Measurements from ENCODE around the gene OTOG.

The OTOG gene

GRCh38 chr11:17531636-17532113, 15.4 kb upstream of the OTOG start:
- Histone ChIP-seq H3K9ac (ENCODE audit: low read depth, low read length) (no peak overlapping the region), H3K79me2 (ENCODE audit: insufficient read depth, low read length) (no peaks in the 10 kb centered on the region), H3K9me3 (ENCODE audit: insufficient read depth, low read length, severe bottlenecking) (no peaks in the 10 kb centered on the region)

GRCh38 chr11:17532784-17533183, 14.3 kb upstream of the OTOG start:
- H4K20me1 ChIP-seq (ENCODE audit: insufficient read depth, low read length): no peaks in the 10 kb centered on the region
- H3K9ac ChIP-seq (ENCODE audit: low read depth, low read length): no peak overlapping the region
- no peaks in the 10 kb centered on the region for H3K79me2 ChIP-seq (ENCODE audit: insufficient read depth, low read length)
- no peak overlapping the region for H3K27ac ChIP-seq (ENCODE audit: low read length)
- ATAC-seq (ENCODE audit: insufficient read depth, low read depth) (no peak), DNase-seq (no peak)
- H3K4me3 ChIP-seq (ENCODE audit: low read depth in 1 of 2, low read length in 2 of 2): no peak overlapping the region
- H2AFZ ChIP-seq (ENCODE audit: low read depth, low read length): no peak overlapping the region
- peaks cover 19% of the 10 kb centered on the region for H3K27me3 ChIP-seq (ENCODE audit: insufficient read depth, low read length, poor library complexity)
- H3K36me3 ChIP-seq (ENCODE audit: insufficient read depth, low read length): no peaks in the 10 kb centered on the region
- H3K9me3 ChIP-seq (ENCODE audit: insufficient read depth, low read length, severe bottlenecking): no peaks in the 10 kb centered on the region
- no peak for TF ChIP-seq EZH2 (IDR thresholded peaks at IDR 0.05; ENCODE audit: borderline replicate concordance, low read depth, low read length, severe bottlenecking)
- TF ChIP-seq, protein P1, sequence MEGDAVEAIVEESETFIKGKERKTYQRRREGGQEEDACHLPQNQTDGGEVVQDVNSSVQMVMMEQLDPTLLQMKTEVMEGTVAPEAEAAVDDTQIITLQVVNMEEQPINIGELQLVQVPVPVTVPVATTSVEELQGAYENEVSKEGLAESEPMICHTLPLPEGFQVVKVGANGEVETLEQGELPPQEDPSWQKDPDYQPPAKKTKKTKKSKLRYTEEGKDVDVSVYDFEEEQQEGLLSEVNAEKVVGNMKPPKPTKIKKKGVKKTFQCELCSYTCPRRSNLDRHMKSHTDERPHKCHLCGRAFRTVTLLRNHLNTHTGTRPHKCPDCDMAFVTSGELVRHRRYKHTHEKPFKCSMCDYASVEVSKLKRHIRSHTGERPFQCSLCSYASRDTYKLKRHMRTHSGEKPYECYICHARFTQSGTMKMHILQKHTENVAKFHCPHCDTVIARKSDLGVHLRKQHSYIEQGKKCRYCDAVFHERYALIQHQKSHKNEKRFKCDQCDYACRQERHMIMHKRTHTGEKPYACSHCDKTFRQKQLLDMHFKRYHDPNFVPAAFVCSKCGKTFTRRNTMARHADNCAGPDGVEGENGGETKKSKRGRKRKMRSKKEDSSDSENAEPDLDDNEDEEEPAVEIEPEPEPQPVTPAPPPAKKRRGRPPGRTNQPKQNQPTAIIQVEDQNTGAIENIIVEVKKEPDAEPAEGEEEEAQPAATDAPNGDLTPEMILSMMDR (IDR thresholded peaks at IDR 0.05; ENCODE audit: borderline replicate concordance, extremely low read depth, low read length, poor library complexity, severe bottlenecking): no peak
- no peak overlapping the region for H3K4me2 ChIP-seq (ENCODE audit: insufficient read depth, low read length)
- no peaks in the 10 kb centered on the region for H3K4me1 ChIP-seq (ENCODE audit: insufficient read depth, low read length)

More at GRCh38 chr11:17531636-17532113, 15.4 kb upstream of the OTOG start:
- Histone ChIP-seq H2AFZ (ENCODE audit: low read depth, low read length) (no peak overlapping the region), H4K20me1 (ENCODE audit: insufficient read depth, low read length) (no peaks in the 10 kb centered on the region), H3K4me3 (ENCODE audit: low read depth in 1 of 2, low read length in 2 of 2) (no peak overlapping the region), H3K36me3 (ENCODE audit: insufficient read depth, low read length) (no peaks in the 10 kb centered on the region), H3K4me2 (ENCODE audit: insufficient read depth, low read length) (no peak overlapping the region), H3K27ac (ENCODE audit: low read length) (no peak overlapping the region), H3K4me1 (ENCODE audit: insufficient read depth, low read length) (no peaks in the 10 kb centered on the region), H3K27me3 (ENCODE audit: insufficient read depth, low read length, poor library complexity) (peaks cover 13% of the 10 kb centered on the region)
- no peak for TF ChIP-seq EZH2 (IDR thresholded peaks at IDR 0.05; ENCODE audit: borderline replicate concordance, low read depth, low read length, severe bottlenecking)
- TF ChIP-seq, protein P1 (IDR thresholded peaks at IDR 0.05; ENCODE audit: borderline replicate concordance, extremely low read depth, low read length, poor library complexity, severe bottlenecking): no peak
- no peak for DNase-seq
- ATAC-seq (ENCODE audit: insufficient read depth, low read depth): no peak

DNA sequence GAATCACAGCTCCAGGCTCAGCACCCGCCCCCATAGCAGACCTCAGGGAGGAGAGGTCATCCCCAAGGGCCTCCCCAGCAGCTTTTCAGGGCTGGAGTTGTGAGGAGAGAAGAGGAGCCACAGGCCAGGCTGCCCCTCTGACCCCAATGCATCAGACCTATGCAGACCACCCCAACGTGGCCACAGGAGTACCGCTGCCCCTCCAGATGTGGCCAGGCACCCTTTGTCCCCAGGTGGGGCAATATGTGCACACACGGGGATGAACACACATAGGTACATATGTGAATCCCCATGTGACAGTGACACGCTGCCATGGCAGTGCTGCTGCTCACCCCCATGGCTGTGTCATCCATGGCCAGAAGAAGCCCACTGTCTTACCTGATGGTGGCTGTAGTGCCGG, 13.7 kb upstream of the OTOG start:
- ATAC-seq (ENCODE audit: insufficient read depth, low read depth) (no peak), DNase-seq (no peak)
- Histone ChIP-seq H3K27me3 (ENCODE audit: insufficient read depth, low read length, poor library complexity) (peaks cover 20% of the 10 kb centered on the region), H3K9ac (ENCODE audit: low read depth, low read length) (no peak overlapping the region), H3K36me3 (ENCODE audit: insufficient read depth, low read length) (no peaks in the 10 kb centered on the region), H3K79me2 (ENCODE audit: insufficient read depth, low read length) (no peaks in the 10 kb centered on the region), H3K9me3 (ENCODE audit: insufficient read depth, low read length, severe bottlenecking) (no peaks in the 10 kb centered on the region), H3K27ac (ENCODE audit: low read length) (no peak overlapping the region), H4K20me1 (ENCODE audit: insufficient read depth, low read length) (no peaks in the 10 kb centered on the region), H2AFZ (ENCODE audit: low read depth, low read length) (no peak overlapping the region), H3K4me1 (ENCODE audit: insufficient read depth, low read length) (no peaks in the 10 kb centered on the region), H3K4me2 (ENCODE audit: insufficient read depth, low read length) (no peak overlapping the region), H3K4me3 (ENCODE audit: low read depth in 1 of 2, low read length in 2 of 2) (no peak overlapping the region)
- no peak for TF ChIP-seq EZH2 (IDR thresholded peaks at IDR 0.05; ENCODE audit: borderline replicate concordance, low read depth, low read length, severe bottlenecking)
- TF ChIP-seq, protein P1 (IDR thresholded peaks at IDR 0.05; ENCODE audit: borderline replicate concordance, extremely low read depth, low read length, poor library complexity, severe bottlenecking): no peak
